ENCODE data around the gene ALCAM. TPM values are rescaled to one million over a fixed set of nuclear protein-coding genes. Genes with fewer than 3 reads are reported as not detected.
"Not testable (repeated sequence)": the region's sequence is repeated elsewhere in the genome, so short reads cannot be mapped to it uniquely, and the experiment has no call there.

The ALCAM gene
- total and polyA plus RNA-seq, 7 experiments from 2014 or later, result 0.94 to 10.3 (median 3.4) TPM

DNA sequence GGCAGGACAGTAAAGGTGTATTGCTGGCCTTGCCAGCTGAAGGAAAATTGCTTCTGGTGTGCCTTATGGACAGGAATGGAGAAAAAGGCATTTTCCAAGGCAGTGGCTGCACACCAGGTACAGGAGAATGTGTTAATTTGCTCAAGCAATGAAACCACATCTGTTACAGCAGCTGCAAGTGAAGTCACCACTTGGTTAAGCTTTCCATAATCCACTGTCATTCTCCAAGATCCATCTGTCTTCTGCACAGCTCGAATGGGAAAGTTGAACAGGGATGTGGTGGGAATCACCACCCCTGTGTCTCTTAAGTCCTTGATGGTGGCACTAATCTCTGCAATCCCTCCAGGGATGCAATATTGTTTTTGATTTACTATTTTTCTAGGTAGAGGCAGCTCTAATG is 236.8 kb downstream of the ALCAM start:
- H3K27me3 Mint-ChIP-seq; intact Hi-C loops (cut with micrococcal nuclease); H3K27ac Mint-ChIP-seq; H3K36me3 Mint-ChIP-seq; H3K4me3 Mint-ChIP-seq; CTCF ChIA-PET; POLR2A ChIA-PET; DNase-seq; H3K36me3 ChIP-seq (ENCODE audit: control insufficient read depth in 2 of 3, insufficient read depth in 3 of 3, low read length in 3 of 3); H3K9me3 Mint-ChIP-seq; H3K27me3 ChIP-seq (ENCODE audit: control insufficient read depth in 2 of 2, insufficient read depth in 2 of 2, low read length in 2 of 2); H3K9me3 ChIP-seq (ENCODE audit: control insufficient read depth in 2 of 3, low read length in 3 of 3); ATAC-seq; H3K27ac ChIP-seq (ENCODE audit: low read depth, low read length); H3K4me1 Mint-ChIP-seq; H3K4me1 ChIP-seq (ENCODE audit: control insufficient read depth in 2 of 2, insufficient read depth in 2 of 2, low read length in 2 of 2); H3K4me3 ChIP-seq (ENCODE audit: low read length): not testable (repeated sequence)

DNA sequence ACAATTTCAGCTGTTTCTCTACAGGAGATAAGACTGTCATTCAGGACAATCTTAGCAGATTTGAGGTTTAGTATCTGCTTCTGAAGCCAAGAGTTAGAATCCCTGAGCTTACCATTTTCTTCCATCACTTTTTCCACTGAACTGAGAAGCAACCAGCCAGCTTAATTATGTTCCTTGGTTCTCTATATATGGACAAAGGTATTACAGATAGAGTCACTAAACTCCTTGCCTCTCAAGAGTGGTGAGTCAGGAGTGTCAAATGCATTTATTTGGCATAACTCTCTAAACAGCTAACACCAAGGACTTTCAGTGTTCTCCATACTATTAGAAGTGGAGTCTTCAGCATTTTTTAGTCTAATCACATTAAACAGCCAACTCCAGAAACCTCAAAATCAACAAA is 239.3 kb downstream of the ALCAM start:
- no peak for ATAC-seq
- no peaks in the 10 kb centered on the region for H3K4me1 ChIP-seq (ENCODE audit: control insufficient read depth in 2 of 2, insufficient read depth in 2 of 2, low read length in 2 of 2)
- POLR2A ChIA-PET, result no interaction called here
- Mint-ChIP-seq H3K4me3 (no peak overlapping the region), H3K36me3 (no peaks in the 10 kb centered on the region), H3K9me3 (no peaks in the 10 kb centered on the region), H3K27me3 (no peaks in the 10 kb centered on the region), H3K4me1 (no peaks in the 10 kb centered on the region), H3K27ac (no peak overlapping the region)
- CTCF ChIA-PET, result no interaction called here
- H3K36me3 ChIP-seq (ENCODE audit: control insufficient read depth in 2 of 3, insufficient read depth in 3 of 3, low read length in 3 of 3), result no peaks in the 10 kb centered on the region
- no peak overlapping the region for H3K27ac ChIP-seq (ENCODE audit: low read depth, low read length)
- intact Hi-C loops (cut with micrococcal nuclease), result no loop called here
- no peak overlapping the region for H3K4me3 ChIP-seq (ENCODE audit: low read length)
- DNase-seq, result no peak
- H3K27me3 ChIP-seq (ENCODE audit: control insufficient read depth in 2 of 2, insufficient read depth in 2 of 2, low read length in 2 of 2), result no peaks in the 10 kb centered on the region
- no peaks in the 10 kb centered on the region for H3K9me3 ChIP-seq (ENCODE audit: control insufficient read depth in 2 of 3, low read length in 3 of 3)

DNA sequence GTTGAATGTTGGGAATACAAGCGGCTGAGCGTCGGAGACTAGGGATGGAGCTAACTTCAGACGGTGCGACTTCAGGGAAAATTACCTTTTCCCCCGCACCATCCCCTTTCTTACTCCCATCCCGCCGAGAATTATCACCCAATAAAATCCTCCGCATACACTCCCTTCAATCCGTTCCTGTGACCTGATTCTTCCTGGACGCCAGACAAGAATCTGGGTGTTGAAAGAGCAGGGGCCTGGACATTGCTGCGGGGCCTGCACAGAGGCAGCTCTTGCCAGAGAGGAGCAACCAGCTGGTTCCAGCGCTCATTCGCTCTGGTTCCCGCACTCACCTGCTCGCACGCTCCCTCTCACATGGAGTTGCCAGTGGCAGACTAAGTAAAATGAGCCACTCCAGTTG is 241.9 kb downstream of the ALCAM start:
- H3K4me1 ChIP-seq (ENCODE audit: control insufficient read depth in 2 of 2, insufficient read depth in 2 of 2, low read length in 2 of 2), result no peaks in the 10 kb centered on the region
- no peak overlapping the region for H3K27ac ChIP-seq (ENCODE audit: low read depth, low read length)
- Mint-ChIP-seq H3K36me3 (no peaks in the 10 kb centered on the region), H3K9me3 (no peaks in the 10 kb centered on the region), H3K27me3 (no peaks in the 10 kb centered on the region), H3K4me3 (no peak overlapping the region), H3K27ac (no peak overlapping the region), H3K4me1 (no peaks in the 10 kb centered on the region)
- DNase-seq (no peak), ATAC-seq (no peak)
- H3K4me3 ChIP-seq (ENCODE audit: low read length), result no peak overlapping the region
- H3K9me3 ChIP-seq (ENCODE audit: control insufficient read depth in 2 of 3, low read length in 3 of 3), result no peaks in the 10 kb centered on the region
- ChIA-PET CTCF (no interaction called here), POLR2A (no interaction called here)
- H3K27me3 ChIP-seq (ENCODE audit: control insufficient read depth in 2 of 2, insufficient read depth in 2 of 2, low read length in 2 of 2), result no peaks in the 10 kb centered on the region
- H3K36me3 ChIP-seq (ENCODE audit: control insufficient read depth in 2 of 3, insufficient read depth in 3 of 3, low read length in 3 of 3), result no peaks in the 10 kb centered on the region
- intact Hi-C loops (cut with micrococcal nuclease), result no loop called here

DNA sequence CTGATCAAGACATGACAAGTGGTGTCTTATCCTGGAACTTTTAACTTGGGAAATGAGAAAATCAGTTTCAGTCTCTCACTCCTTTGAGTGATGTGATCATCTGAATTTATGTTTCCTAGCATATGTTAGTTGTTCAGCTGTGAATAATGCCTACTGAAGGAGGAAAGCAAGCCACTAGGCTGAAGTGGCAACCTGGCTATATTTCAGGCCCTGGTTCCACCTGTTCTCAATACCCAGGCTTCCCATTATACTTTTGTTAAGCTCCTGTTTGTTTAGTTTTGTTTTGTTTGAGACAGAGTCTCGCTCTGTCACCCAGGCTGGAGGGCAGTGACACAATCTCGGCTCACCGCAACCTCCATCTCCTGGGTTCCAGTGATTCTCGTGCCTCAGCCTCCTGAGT is 243.8 kb downstream of the ALCAM start:
- Mint-ChIP-seq H3K27ac (no peak overlapping the region), H3K27me3 (no peaks in the 10 kb centered on the region), H3K4me1 (no peaks in the 10 kb centered on the region), H3K4me3 (no peak overlapping the region), H3K9me3 (no peaks in the 10 kb centered on the region), H3K36me3 (no peaks in the 10 kb centered on the region)
- Histone ChIP-seq H3K4me3 (ENCODE audit: low read length) (no peak overlapping the region), H3K36me3 (ENCODE audit: control insufficient read depth in 2 of 3, insufficient read depth in 3 of 3, low read length in 3 of 3) (no peaks in the 10 kb centered on the region), H3K9me3 (ENCODE audit: control insufficient read depth in 2 of 3, low read length in 3 of 3) (no peaks in the 10 kb centered on the region), H3K4me1 (ENCODE audit: control insufficient read depth in 2 of 2, insufficient read depth in 2 of 2, low read length in 2 of 2) (no peaks in the 10 kb centered on the region), H3K27ac (ENCODE audit: low read depth, low read length) (no peak overlapping the region), H3K27me3 (ENCODE audit: control insufficient read depth in 2 of 2, insufficient read depth in 2 of 2, low read length in 2 of 2) (no peaks in the 10 kb centered on the region)
- DNase-seq (no peak), ATAC-seq (no peak)
- CTCF ChIA-PET, result no interaction called here
- POLR2A ChIA-PET, result no interaction called here
- intact Hi-C loops (cut with micrococcal nuclease), result no loop called here

DNA sequence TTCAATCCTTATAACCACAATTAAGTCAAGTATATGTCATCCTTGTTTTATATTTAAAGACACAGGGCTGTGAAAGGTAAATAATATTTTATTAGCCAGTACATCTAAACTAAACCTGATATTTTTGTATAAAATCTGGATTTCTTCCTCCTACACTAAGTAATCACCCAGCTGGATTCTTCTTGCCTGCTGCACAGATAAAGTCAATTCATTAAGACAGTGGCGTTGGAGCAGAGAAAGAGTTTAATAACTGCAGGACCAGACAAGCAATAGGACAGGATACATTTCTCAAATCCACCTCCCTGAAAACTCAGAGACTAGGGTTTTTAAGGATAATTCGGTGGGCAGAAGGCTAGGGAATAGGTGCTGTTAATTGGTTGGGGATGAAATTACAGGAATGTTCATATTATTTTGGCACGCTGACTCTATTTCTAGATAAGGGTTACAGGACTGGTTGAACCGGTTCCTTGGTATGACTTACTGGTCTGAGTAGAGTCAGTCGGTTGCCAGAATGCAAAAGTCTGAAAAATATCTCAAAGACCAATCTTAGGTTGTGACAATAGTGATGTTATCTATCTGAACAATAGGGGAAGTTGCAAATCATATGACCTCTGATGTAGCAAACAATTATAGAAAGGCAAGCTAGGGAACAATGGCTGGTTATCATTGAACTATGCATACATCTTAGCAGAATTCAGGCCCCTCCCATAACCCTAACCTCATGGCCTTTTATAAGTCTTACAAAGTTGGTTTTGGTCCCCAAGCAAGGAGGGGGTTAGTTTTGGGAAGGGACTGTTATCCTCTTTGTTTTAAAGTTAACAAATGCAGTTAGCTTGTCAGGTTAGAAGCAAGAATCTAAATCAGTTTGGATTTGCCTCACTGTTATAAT is 244.8 kb downstream of the ALCAM start:
- Histone ChIP-seq H3K36me3 (ENCODE audit: control insufficient read depth in 2 of 3, insufficient read depth in 3 of 3, low read length in 3 of 3) (no peaks in the 10 kb centered on the region), H3K27ac (ENCODE audit: low read depth, low read length) (no peak overlapping the region), H3K4me3 (ENCODE audit: low read length) (no peak overlapping the region), H3K4me1 (ENCODE audit: control insufficient read depth in 2 of 2, insufficient read depth in 2 of 2, low read length in 2 of 2) (no peaks in the 10 kb centered on the region), H3K27me3 (ENCODE audit: control insufficient read depth in 2 of 2, insufficient read depth in 2 of 2, low read length in 2 of 2) (no peaks in the 10 kb centered on the region), H3K9me3 (ENCODE audit: control insufficient read depth in 2 of 3, low read length in 3 of 3) (no peaks in the 10 kb centered on the region)
- Mint-ChIP-seq H3K9me3 (no peaks in the 10 kb centered on the region), H3K4me1 (no peaks in the 10 kb centered on the region), H3K4me3 (no peak overlapping the region), H3K36me3 (no peaks in the 10 kb centered on the region), H3K27ac (no peak overlapping the region), H3K27me3 (no peaks in the 10 kb centered on the region)
- ChIA-PET POLR2A (no interaction called here), CTCF (no interaction called here)
- intact Hi-C loops (cut with micrococcal nuclease), result no loop called here
- DNase-seq, result no peak
- ATAC-seq, result no peak

DNA sequence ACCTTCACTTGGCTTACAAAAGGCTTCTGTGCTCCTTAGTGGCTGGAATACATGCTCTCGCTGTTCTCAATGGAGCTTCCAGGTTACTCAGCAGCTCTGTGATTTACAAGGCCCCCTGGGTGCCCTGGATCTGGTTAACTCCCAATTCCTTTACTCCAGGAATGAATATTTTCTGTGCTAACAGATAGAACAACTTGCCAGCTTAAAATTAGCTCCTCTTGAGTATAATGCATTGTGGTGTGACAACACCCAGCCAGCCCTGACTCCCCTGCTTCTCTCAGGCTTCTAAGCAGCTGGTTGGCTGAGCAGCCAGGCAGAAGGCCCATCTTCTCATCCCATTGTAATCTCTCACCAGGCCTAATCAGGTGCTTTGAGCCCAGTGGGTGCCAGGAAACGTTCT is 246.4 kb downstream of the ALCAM start:
- Mint-ChIP-seq H3K4me1 (no peaks in the 10 kb centered on the region), H3K9me3 (no peaks in the 10 kb centered on the region), H3K27me3 (no peaks in the 10 kb centered on the region), H3K27ac (peak overlapping the region in 1 of 9 donors; percentile 86), H3K4me3 (no peak overlapping the region), H3K36me3 (no peaks in the 10 kb centered on the region)
- H3K4me1 ChIP-seq (ENCODE audit: control insufficient read depth in 2 of 2, insufficient read depth in 2 of 2, low read length in 2 of 2), result no peaks in the 10 kb centered on the region
- no peaks in the 10 kb centered on the region for H3K9me3 ChIP-seq (ENCODE audit: control insufficient read depth in 2 of 3, low read length in 3 of 3)
- ChIA-PET POLR2A (interaction anchor here (0.5 kb wide), 1 partner anchor 561 kb away, joined by 3 read pairs; no protein-coding TSS in a partner anchor), CTCF (no interaction called here)
- intact Hi-C loops (cut with micrococcal nuclease), result no loop called here
- H3K36me3 ChIP-seq (ENCODE audit: control insufficient read depth in 2 of 3, insufficient read depth in 3 of 3, low read length in 3 of 3), result no peaks in the 10 kb centered on the region
- ATAC-seq (no peak), DNase-seq (no peak)
- H3K27ac ChIP-seq (ENCODE audit: low read depth, low read length), result no peak overlapping the region
- no peaks in the 10 kb centered on the region for H3K27me3 ChIP-seq (ENCODE audit: control insufficient read depth in 2 of 2, insufficient read depth in 2 of 2, low read length in 2 of 2)
- H3K4me3 ChIP-seq (ENCODE audit: low read length), result no peak overlapping the region

DNA sequence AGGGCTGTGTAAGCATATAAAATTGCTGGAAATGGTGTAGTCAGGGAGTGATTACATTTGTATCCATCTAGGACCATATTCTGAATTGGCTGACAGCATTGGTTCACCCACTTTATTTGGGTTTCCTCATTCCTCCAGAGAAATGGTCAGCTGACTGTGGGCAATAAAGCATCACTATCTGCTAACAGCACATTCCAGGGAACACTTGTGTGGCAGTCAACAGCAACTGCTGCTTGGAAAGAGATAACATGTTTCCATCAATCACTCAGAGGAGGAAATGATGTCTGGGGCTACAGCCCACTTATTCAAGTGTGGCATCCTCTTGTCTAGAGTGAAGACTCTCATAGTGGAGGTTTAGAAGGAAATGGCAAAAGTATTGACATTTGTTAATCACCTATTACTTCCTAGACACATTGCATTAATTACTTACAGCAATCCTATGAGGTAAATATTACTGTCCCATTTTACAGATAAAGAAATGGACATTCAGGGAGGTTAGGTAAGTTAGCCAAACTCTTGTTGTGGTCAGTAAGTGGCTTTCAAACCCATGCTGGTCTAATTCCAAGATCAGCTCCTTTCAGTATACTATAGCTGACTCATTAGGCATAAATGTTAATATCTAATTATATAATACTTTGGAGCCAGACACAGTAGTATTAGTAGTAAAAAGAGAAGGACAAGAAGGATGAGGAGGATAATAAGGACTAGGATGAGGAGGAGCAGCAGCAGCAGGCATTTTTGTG is 247.8 kb downstream of the ALCAM start:
- ChIA-PET CTCF (no interaction called here), POLR2A (no interaction called here)
- no peaks in the 10 kb centered on the region for H3K9me3 Mint-ChIP-seq
- Histone ChIP-seq H3K27ac (ENCODE audit: low read depth, low read length) (no peak overlapping the region), H3K4me1 (ENCODE audit: control insufficient read depth in 2 of 2, insufficient read depth in 2 of 2, low read length in 2 of 2) (no peaks in the 10 kb centered on the region), H3K9me3 (ENCODE audit: control insufficient read depth in 2 of 3, low read length in 3 of 3) (no peaks in the 10 kb centered on the region), H3K36me3 (ENCODE audit: control insufficient read depth in 2 of 3, insufficient read depth in 3 of 3, low read length in 3 of 3) (no peaks in the 10 kb centered on the region), H3K27me3 (ENCODE audit: control insufficient read depth in 2 of 2, insufficient read depth in 2 of 2, low read length in 2 of 2) (no peaks in the 10 kb centered on the region), H3K4me3 (ENCODE audit: low read length) (no peak overlapping the region)
- H3K36me3 Mint-ChIP-seq, result no peaks in the 10 kb centered on the region
- no peak overlapping the region for H3K27ac Mint-ChIP-seq
- no peaks in the 10 kb centered on the region for H3K27me3 Mint-ChIP-seq
- no peak for DNase-seq
- H3K4me1 Mint-ChIP-seq, result no peaks in the 10 kb centered on the region
- intact Hi-C loops (cut with micrococcal nuclease), result no loop called here
- no peak overlapping the region for H3K4me3 Mint-ChIP-seq
- ATAC-seq, result no peak
